Adrenal gland (tissue), 12 donors: ENCODE results near the gene NUDT17. TPM values are rescaled to one million over a fixed set of nuclear protein-coding genes. Genes with fewer than 3 reads are reported as not detected.

Experiments used
- DNase-seq, 7 donors: peaks; one replicate each; pipeline ENCODE4 v3.0.0-alpha.2; 2019 to 2020
- H3K27ac ChIP-seq, 5 donors: fragments of 200-600 bp; sonication (generic) in 4 of 5; 1 replicate in 3 of 5; 2 replicates in 2 of 5; pipeline versions ENCODE4 v1.5.1 to v1.8.0; 2016 to 2020; ENCODE audit warnings: mild to moderate bottlenecking in 1 of 5
- H3K27me3 ChIP-seq: fragments of 200-600 bp; 2 replicates; pipeline ENCODE4 v1.8.0; 2021
- H3K36me3 ChIP-seq, 2 donors: fragments of 200-600 bp; replicated peaks in 1 of 2; 1 replicate in 1 of 2; 2 replicates in 1 of 2; pipeline versions ENCODE4 v1.5.1 to v1.8.0; 2018 to 2022
- H3K4me1 ChIP-seq, 2 donors: fragments of 200-600 bp; replicated peaks in 1 of 2; 1 replicate in 1 of 2; 2 replicates in 1 of 2; pipeline versions ENCODE4 v1.5.1 to v1.8.0; 2018 to 2021
- H3K4me3 ChIP-seq, 4 donors: fragments of 200-600 bp; sonication (generic) in 3 of 4; one replicate each; pipeline ENCODE4 v1.5.1; 2016 to 2018
- H3K9me3 ChIP-seq, 3 donors: fragments of 200-600 bp; sonication (generic) in 1 of 3; replicated peaks in 1 of 3; 1 replicate in 2 of 3; 2 replicates in 1 of 3; pipeline versions ENCODE4 v1.5.1 to v1.8.0; 2016 to 2021
- CTCF ChIP-seq, 6 experiments: fragments of 450-650 bp in 4 of 6; fragments of 200-600 bp in 2 of 6; sonication (generic) in 1 of 6; IDR thresholded peaks; 1 replicate in 5 of 6; 2 replicates in 1 of 6; pipeline versions ENCODE4 v1.5.1 to v1.8.0; 2016 to 2021; ENCODE audit warnings: antibody characterized with exemption in 6 of 6, mild to moderate bottlenecking in 2 of 6, moderate library complexity in 1 of 6
- POLR2A ChIP-seq, 2 donors: fragments of 450-650 bp; IDR thresholded peaks; one replicate each; pipeline ENCODE4 v1.6.1; 2017; ENCODE audit warnings: antibody characterized with exemption in 2 of 2, mild to moderate bottlenecking in 2 of 2, moderate library complexity in 1 of 2
- WGBS, 4 donors: extraction: QIAGEN DNeasy Blood & Tissue Kit in 2 of 4; methylation state at CpG; one replicate each; pipeline versions ENCODE4 v1.1.5 to v1.1.7; 2013 to 2017; 5-methylcytosine and 5-hydroxymethylcytosine counted together
- intact Hi-C, 2 donors: fragments of 100-400 bp; cut with DNase I; formaldehyde crosslinking; loops; one replicate each; pipeline versions ENCODE4 v1.14.1 to v1.15.0; 2022 to 2023
- microRNA-seq, 3 donors: library from miRNA; unstranded; fragments of <30 nt; microRNA quantifications; one replicate each; pipeline ENCODE4, GENCODE V29; 2017 to 2020
- polyA plus RNA-seq, 3 donors: library from polyadenylated mRNA; stranded (reverse); fragments of 200-250 nt in 2 of 3; fragments of 350-450 nt in 1 of 3; fragmentation: Illumina TruSeq in 1 of 3; extraction: RNeasy Lipid Tissue Mini Kit (QIAGEN cat#74804) in 1 of 3; gene quantifications; one replicate each; pipeline ENCODE4 v1.2.3, GENCODE V29; 2013 to 2014
- small RNA-seq, 2 donors: library from RNA; depleted of rRNA; stranded (forward); fragments of <200 nt; gene quantifications; one replicate each; pipeline ENCODE3, GENCODE V24; 2016
- total RNA-seq, 9 donors: library from RNA; depleted of rRNA in 4 of 9; stranded (reverse); fragments of >200 nt in 4 of 9; fragments of 120-200 nt in 1 of 9; fragmentation: NEBNext Ultra II Directional in 1 of 9; extraction: Animal tissue kit (Norgen Biotek cat#: 25700) in 1 of 9; gene quantifications; one replicate each; pipeline versions ENCODE4 v1.1.0 to v1.2.4, GENCODE V29; 2013 to 2023
- donor health status: healthy with polysubstance abuse.
- donor health status: Bipolar disorder and iron deficiency.
- donor health status: DM: yes; HTN: yes; CAD: no.
- donor health status: DM: no; HTN: no; CAD: no.
- donor health status: DM: no; HTN: no; CAD: no.
- donor health status: DM: yes; HTN: yes; CAD: no.

The NUDT17 gene
- total and polyA plus RNA-seq, 12 donors: 1.5 to 7.8 (median 3.3) TPM

GRCh38 chr1:145893306-145894055 lies 48.1 kb downstream of the NUDT17 start:
- DNase-seq: no peak
- TF ChIP-seq POLR2A (IDR thresholded peaks at IDR 0.05) (no peak), CTCF (IDR thresholded peaks at IDR 0.05) (no peak)
- Histone ChIP-seq H3K4me1 (peaks cover 19 to 24% of the 10 kb centered on the region in 2 donors), H3K9me3 (no peaks in the 10 kb centered on the region), H3K27me3 (no peaks in the 10 kb centered on the region), H3K4me3 (no peak overlapping the region), H3K27ac (peak overlapping the region in 4 of 5 donors; percentile 80 to 88 (median 85)), H3K36me3 (no peaks in the 10 kb centered on the region)
- intact Hi-C loops: no loop called here
- WGBS, 4 donors: 84 to 95% (median 90%) methylated on average over 7 of the region's 7 CpGs

- TF ChIP-seq POLR2A (IDR thresholded peaks at IDR 0.05) (no peak), CTCF (IDR thresholded peaks at IDR 0.05) (no peak)
- DNase-seq: no peak
- intact Hi-C loops: loop anchor here in 1 of 2 donors (5.0 kb wide), 1 partner anchor 117 kb away; no protein-coding TSS in a partner anchor
- WGBS, 4 donors: 89 to 100% (median 95%) methylated on average over 1 of the region's 1 CpG
- Histone ChIP-seq H3K36me3 (no peaks in the 10 kb centered on the region), H3K4me3 (no peak overlapping the region), H3K27me3 (no peaks in the 10 kb centered on the region), H3K4me1 (peaks cover 19 to 24% of the 10 kb centered on the region in 2 donors), H3K9me3 (no peaks in the 10 kb centered on the region), H3K27ac (no peak overlapping the region)
Observed at GRCh38 chr1:145895471-145895870, 50.0 kb downstream of the NUDT17 start.

GRCh38 chr1:145897969-145898368 lies 52.5 kb downstream of the NUDT17 start:
- 29 to 55% (median 42%) methylated on average over 1 of the region's 1 CpG for WGBS, 4 donors
- TF ChIP-seq POLR2A (IDR thresholded peaks at IDR 0.05) (no peak), CTCF (IDR thresholded peaks at IDR 0.05) (no peak)
- H3K27me3 ChIP-seq: no peaks in the 10 kb centered on the region
- no peak overlapping the region for H3K4me3 ChIP-seq
- no peak overlapping the region for H3K27ac ChIP-seq
- H3K4me1 ChIP-seq: peaks cover 2 to 4% of the 10 kb centered on the region in 2 donors
- H3K36me3 ChIP-seq: no peaks in the 10 kb centered on the region
- H3K9me3 ChIP-seq: no peaks in the 10 kb centered on the region
- peak in 1 of 7 donors; percentile 11 for DNase-seq
- intact Hi-C loops: loop anchor here in 1 of 2 donors (5.0 kb wide), 1 partner anchor 114 kb away; no protein-coding TSS in a partner anchor

Small RNA genes lying within 50 kb of the gene (microRNA-seq; reads per million reads assigned to microRNA genes)
- gene MIR6736: 0.28 to 0.89 (median 0.38) reads per million in 3 donors

Small RNA genes lying within 50 kb of the gene (small RNA-seq; reads per million reads assigned to genes)
- gene MIR6736: 0 reads per million in 2 donors

Other genes starting within 250 kb of the NUDT17 start
- gene GPR89A, start 237.6 kb upstream of the NUDT17 start, total RNA-seq: 10 to 100 TPM; 18.5 to 86.6 (median 29.4) TPM
- 10 to 100 TPM; 17.8 to 29.4 (median 17.8) TPM for gene GPR89A, start 237.6 kb upstream of the NUDT17 start, polyA plus RNA-seq
- 1 to 10 TPM; 1.8 to 7.5 (median 3.3) TPM for gene PDZK1, start 138.3 kb upstream of the NUDT17 start, total RNA-seq
- 1 to 10 TPM; 3.4 to 3.9 (median 3.5) TPM for gene PDZK1, start 138.3 kb upstream of the NUDT17 start, polyA plus RNA-seq
- gene CD160, start 126.1 kb upstream of the NUDT17 start, total RNA-seq: under 1 TPM in 2 of 9 donors, not detected in 7; 0.21 to 0.22 TPM
- gene CD160, start 126.1 kb upstream of the NUDT17 start, polyA plus RNA-seq: under 1 TPM; 0.10 to 0.48 (median 0.35) TPM
- gene RNF115, start 21.5 kb upstream of the NUDT17 start, total RNA-seq: 10 to 100 TPM in 8 of 9 donors, 1 to 10 TPM in 1; 8.3 to 19.2 (median 13.0) TPM
- gene RNF115, start 21.5 kb upstream of the NUDT17 start, polyA plus RNA-seq: 10 to 100 TPM in 1 of 3 donors, 1 to 10 TPM in 2; 8.4 to 17.1 (median 9.3) TPM
- 10 to 100 TPM; 15.5 to 28.4 (median 20.8) TPM for gene POLR3C, start 21.4 kb upstream of the NUDT17 start, total RNA-seq
- gene POLR3C, start 21.4 kb upstream of the NUDT17 start, polyA plus RNA-seq: 10 to 100 TPM; 12.0 to 19.8 (median 16.2) TPM
- 10 to 100 TPM in 8 of 9 donors, 1 to 10 TPM in 1; 7.5 to 34.1 (median 20.8) TPM for gene PIAS3, start 13.5 kb downstream of the NUDT17 start, total RNA-seq
- 10 to 100 TPM; 17.9 to 40.5 (median 26.0) TPM for gene PIAS3, start 13.5 kb downstream of the NUDT17 start, polyA plus RNA-seq
- gene ANKRD35, start 40.2 kb downstream of the NUDT17 start, total RNA-seq: 1 to 10 TPM in 3 of 9 donors, under 1 TPM in 5, not detected in 1; 0.37 to 1.3 (median 0.65) TPM
- gene ANKRD35, start 40.2 kb downstream of the NUDT17 start, polyA plus RNA-seq: 1 to 10 TPM in 2 of 3 donors, under 1 TPM in 1; 0.55 to 2.0 (median 1.2) TPM
- gene ITGA10, start 64.4 kb downstream of the NUDT17 start, total RNA-seq: 1 to 10 TPM in 7 of 9 donors, under 1 TPM in 2; 0.54 to 2.7 (median 1.4) TPM
- 1 to 10 TPM in 2 of 3 donors, under 1 TPM in 1; 0.93 to 4.0 (median 3.6) TPM for gene ITGA10, start 64.4 kb downstream of the NUDT17 start, polyA plus RNA-seq
- gene PEX11B, start 73.1 kb downstream of the NUDT17 start, total RNA-seq: 10 to 100 TPM; 24.8 to 44.4 (median 33.0) TPM
- 10 to 100 TPM; 21.2 to 52.9 (median 25.8) TPM for gene PEX11B, start 73.1 kb downstream of the NUDT17 start, polyA plus RNA-seq
- 100 to 1,000 TPM in 6 of 9 donors, 10 to 100 TPM in 3; 68.9 to 171 (median 116) TPM for gene RBM8A, start 81.9 kb downstream of the NUDT17 start, total RNA-seq
- gene RBM8A, start 81.9 kb downstream of the NUDT17 start, polyA plus RNA-seq: 100 to 1,000 TPM in 2 of 3 donors, 10 to 100 TPM in 1; 61.5 to 223 (median 102) TPM
- gene LIX1L, start 112.4 kb downstream of the NUDT17 start, total RNA-seq: 10 to 100 TPM; 15.6 to 61.2 (median 40.7) TPM
- gene LIX1L, start 112.4 kb downstream of the NUDT17 start, polyA plus RNA-seq: 10 to 100 TPM in 2 of 3 donors, 1 to 10 TPM in 1; 9.6 to 27.5 (median 10.4) TPM
- 1 to 10 TPM in 4 of 9 donors, under 1 TPM in 5; 0.24 to 2.5 (median 0.88) TPM for gene ANKRD34A, start 118.9 kb downstream of the NUDT17 start, total RNA-seq
- gene ANKRD34A, start 118.9 kb downstream of the NUDT17 start, polyA plus RNA-seq: 1 to 10 TPM in 2 of 3 donors, under 1 TPM in 1; 0.59 to 1.0 (median 1.0) TPM
- 10 to 100 TPM; 18.4 to 35.2 (median 30.5) TPM for gene POLR3GL, start 119.1 kb downstream of the NUDT17 start, total RNA-seq
- 10 to 100 TPM; 36.0 to 48.7 (median 44.9) TPM for gene POLR3GL, start 119.1 kb downstream of the NUDT17 start, polyA plus RNA-seq
- 1,000 to 10,000 TPM in 4 of 9 donors, 100 to 1,000 TPM in 5; 202 to 2,069 (median 820) TPM for gene TXNIP, start 150.9 kb downstream of the NUDT17 start, total RNA-seq
- gene TXNIP, start 150.9 kb downstream of the NUDT17 start, polyA plus RNA-seq: 100 to 1,000 TPM; 231 to 486 (median 342) TPM
- gene HJV, start 176.1 kb downstream of the NUDT17 start, total RNA-seq: 1 to 10 TPM in 1 of 9 donors, under 1 TPM in 5, not detected in 3; 0.11 to 1.7 (median 0.35) TPM
- gene HJV, start 176.1 kb downstream of the NUDT17 start, polyA plus RNA-seq: under 1 TPM in 2 of 3 donors, not detected in 1; 0.07 to 0.11 TPM